Stimulated activated CD8-positive, alpha-beta memory T cell treated with anti-CD3 and anti-CD28 coated beads, Interleukin-15, amount 100 ng/mL, for 48 hours (primary cell): Measurements from ENCODE around the gene DZIP1L.

Experiments used
- DNase-seq, 2 donors: peaks; one replicate each; pipeline ENCODE4 v3.0.0-alpha.2; 2020; ENCODE audit warnings: low read depth in 2 of 2

The DZIP1L gene

GRCh38 chr3:138068046-138068445 lies 47.4 kb downstream of the DZIP1L start:
- DNase-seq = no peak

GRCh38 chr3:138066972-138067371 lies 48.4 kb downstream of the DZIP1L start:
- no peak for DNase-seq

GRCh38 chr3:138066383-138066782 lies 49.0 kb downstream of the DZIP1L start:
- peak; percentile 32 to 52 for DNase-seq

GRCh38 chr3:138065949-138066348 lies 49.5 kb downstream of the DZIP1L start:
- DNase-seq = no peak

GRCh38 chr3:138063416-138063815 lies 52.0 kb downstream of the DZIP1L start:
- DNase-seq = no peak

GRCh38 chr3:138062626-138063025 lies 52.8 kb downstream of the DZIP1L start:
- no peak for DNase-seq

GRCh38 chr3:138062037-138062436 lies 53.4 kb downstream of the DZIP1L start:
- DNase-seq = no peak

- DNase-seq = no peak
Observed at GRCh38 chr3:138060792-138061191, 54.6 kb downstream of the DZIP1L start.

GRCh38 chr3:138059261-138059660 lies 56.1 kb downstream of the DZIP1L start:
- DNase-seq = no peak

GRCh38 chr3:138057384-138057783 lies 58.0 kb downstream of the DZIP1L start:
- DNase-seq = no peak

GRCh38 chr3:138054057-138054456 lies 61.4 kb downstream of the DZIP1L start:
- DNase-seq = no peak

- DNase-seq = no peak
Observed at GRCh38 chr3:138051947-138052802, 63.2 kb downstream of the DZIP1L start.

- DNase-seq = no peak
Observed at GRCh38 chr3:138049157-138049919, 66.1 kb downstream of the DZIP1L start.

- no peak for DNase-seq
Observed at GRCh38 chr3:138047596-138048158, 67.7 kb downstream of the DZIP1L start.

GRCh38 chr3:138046955-138047354 lies 68.5 kb downstream of the DZIP1L start:
- DNase-seq = no peak

- no peak for DNase-seq
Observed at GRCh38 chr3:138046085-138046484, 69.3 kb downstream of the DZIP1L start.

- no peak for DNase-seq
Observed at GRCh38 chr3:138043266-138044029, 72.0 kb downstream of the DZIP1L start.

GRCh38 chr3:138042043-138042442 lies 73.4 kb downstream of the DZIP1L start:
- no peak for DNase-seq

- no peak for DNase-seq
Observed at GRCh38 chr3:138038725-138039462, 76.5 kb downstream of the DZIP1L start.

GRCh38 chr3:138036572-138036971 lies 78.8 kb downstream of the DZIP1L start:
- DNase-seq = no peak

- DNase-seq = no peak
Observed at GRCh38 chr3:138034918-138035317, 80.5 kb downstream of the DZIP1L start.
